Loucy (cell line): ENCODE measurements around the gene C11orf58.

ENCODE experiments used
- H2AFZ ChIP-seq: fragments of 200-600 bp; sonication (generic); 2 replicates; pipeline ENCODE4 v1.6.0; 2016; ENCODE audit warnings: antibody characterized with exemption, mild to moderate bottlenecking, low read length, moderate library complexity
- H3F3A ChIP-seq: fragments of 200-600 bp; 2 replicates; pipeline ENCODE4 v1.6.0; 2016; ENCODE audit warnings: antibody characterized with exemption, low read depth, mild to moderate bottlenecking
- H3K27me3 ChIP-seq: fragments of 200-600 bp; sonication (generic); 2 replicates; pipeline ENCODE4 v1.6.1; 2014; ENCODE audit warnings: low read length, mild to moderate bottlenecking; ENCODE audit not compliant: insufficient read depth, poor library complexity, severe bottlenecking
- H3K36me3 ChIP-seq: fragments of 200-600 bp; sonication (generic); 2 replicates; pipeline ENCODE4 v1.6.1; 2016; ENCODE audit warnings: low read length; ENCODE audit not compliant: insufficient read depth
- H3K4me1 ChIP-seq: fragments of 200-600 bp; sonication (generic); 2 replicates; pipeline ENCODE4 v1.5.1; 2014; ENCODE audit warnings: low read length, mild to moderate bottlenecking; ENCODE audit not compliant: insufficient read depth, poor library complexity, severe bottlenecking
- H3K4me2 ChIP-seq: fragments of 200-600 bp; sonication (generic); 2 replicates; pipeline ENCODE4 v1.6.0; 2014; ENCODE audit warnings: antibody characterized with exemption, low read length, low read depth, mild to moderate bottlenecking; ENCODE audit not compliant: poor library complexity, severe bottlenecking
- H3K4me3 ChIP-seq: fragments of 200-600 bp; sonication (generic); 2 replicates; pipeline ENCODE4 v1.5.1; 2014; ENCODE audit warnings: low read length, mild to moderate bottlenecking, mixed read lengths; ENCODE audit not compliant: poor library complexity, severe bottlenecking
- H3K79me2 ChIP-seq: fragments of 200-600 bp; sonication (generic); 2 replicates; pipeline ENCODE4 v1.6.1; 2014; ENCODE audit warnings: low read length; ENCODE audit not compliant: insufficient read depth
- H3K9ac ChIP-seq: fragments of 200-600 bp; sonication (generic); 2 replicates; pipeline ENCODE4 v1.6.0; 2014; ENCODE audit warnings: mild to moderate bottlenecking, low read depth, low read length, moderate library complexity; ENCODE audit not compliant: poor library complexity, severe bottlenecking
- H3K9me2 ChIP-seq: fragments of 200-600 bp; sonication (generic); replicated peaks from 2 replicates; pipeline ENCODE4 v1.6.1; 2016; ENCODE audit warnings: low read depth, low read length, mixed read lengths
- H3K9me3 ChIP-seq: fragments of 200-600 bp; sonication (generic); 2 replicates; pipeline ENCODE4 v1.6.1; 2014; ENCODE audit warnings: mild to moderate bottlenecking, antibody characterized with exemption, low read length, low read depth; ENCODE audit not compliant: insufficient read depth
- H4K20me1 ChIP-seq: fragments of 200-600 bp; sonication (generic); 2 replicates; pipeline ENCODE4 v1.6.0; 2014; ENCODE audit warnings: antibody characterized with exemption, low read length, mild to moderate bottlenecking; ENCODE audit not compliant: insufficient read depth, poor library complexity, severe bottlenecking
- CTCF ChIP-seq: fragments of 200-600 bp; sonication (generic); conservative IDR thresholded peaks from 2 replicates; pipeline ENCODE4 v1.5.1; 2014; ENCODE audit warnings: mild to moderate bottlenecking, antibody characterized with exemption, low read length
- EZH2phosphoT487 ChIP-seq: fragments of 200-600 bp; IDR thresholded peaks from 2 replicates; pipeline ENCODE4 v1.6.1; 2018; ENCODE audit warnings: antibody characterized with exemption, mild to moderate bottlenecking, moderate library complexity, borderline replicate concordance

The C11orf58 gene

GRCh38 chr11:16737818-16738192, 642 bp upstream of the C11orf58 start:
- Histone ChIP-seq H3K36me3 (no peaks in the 10 kb centered on the region), H4K20me1 (peaks cover 38% of the 10 kb centered on the region), H3K9ac (peak overlapping the region; percentile 95), H3K79me2 (peaks cover 44% of the 10 kb centered on the region), H3K9me3 (no peaks in the 10 kb centered on the region), H3K4me3 (peak overlapping the region; percentile 91), H3K4me1 (peaks cover 20% of the 10 kb centered on the region), H3K4me2 (peak overlapping the region; percentile 68), H3F3A (no peaks in the 10 kb centered on the region), H3K9me2 (no peaks in the 10 kb centered on the region), H3K27me3 (peaks cover 4% of the 10 kb centered on the region), H2AFZ (peak overlapping the region; percentile 58)
- TF ChIP-seq EZH2phosphoT487 (no peak), CTCF (no peak)

- no peak for TF ChIP-seq CTCF
- no peak for TF ChIP-seq EZH2phosphoT487
- Histone ChIP-seq H3K36me3 (no peaks in the 10 kb centered on the region), H4K20me1 (peaks cover 50% of the 10 kb centered on the region), H2AFZ (peak overlapping the region; percentile 69), H3F3A (no peaks in the 10 kb centered on the region), H3K27me3 (peaks cover 4% of the 10 kb centered on the region), H3K9me2 (no peaks in the 10 kb centered on the region), H3K79me2 (peaks cover 56% of the 10 kb centered on the region), H3K4me3 (peak overlapping the region; percentile 91), H3K9ac (peak overlapping the region; percentile 95), H3K9me3 (no peaks in the 10 kb centered on the region), H3K4me2 (peak overlapping the region; percentile 91), H3K4me1 (peaks cover 30% of the 10 kb centered on the region)
Observed at GRCh38 chr11:16738947-16739815, 734 bp downstream of the C11orf58 start.

- H3K4me3 ChIP-seq: peak overlapping the region; percentile 51
Observed at GRCh38 chr11:16741473-16741872, 3.0 kb downstream of the C11orf58 start.

More at GRCh38 chr11:16741473-16741872, 3.0 kb downstream of the C11orf58 start:
- TF ChIP-seq CTCF: no peak
- TF ChIP-seq EZH2phosphoT487: no peak
- Histone ChIP-seq H3F3A (no peaks in the 10 kb centered on the region), H3K36me3 (peaks cover 17% of the 10 kb centered on the region; the same call in 1 of the 2 replicates), H3K4me1 (peaks cover 39% of the 10 kb centered on the region), H4K20me1 (peaks cover 73% of the 10 kb centered on the region), H3K4me2 (peak overlapping the region; percentile 91), H3K9ac (peak overlapping the region; percentile 21), H3K9me3 (no peaks in the 10 kb centered on the region), H3K79me2 (peaks cover 79% of the 10 kb centered on the region), H2AFZ (no peak overlapping the region), H3K27me3 (peaks cover 4% of the 10 kb centered on the region), H3K9me2 (no peaks in the 10 kb centered on the region)
